Transverse colon (tissue), 4 donors: ENCODE measurements around the gene SLC23A1.
"Not testable (repeated sequence)": the region's sequence is repeated elsewhere in the genome, so short reads cannot be mapped to it uniquely, and the experiment has no call there.

ENCODE experiments used
- EP300 ChIP-seq: sonication (generic); formaldehyde crosslinking; IDR thresholded peaks from one replicate; pipeline ENCODE4 v1.6.1; 2017; ENCODE audit warnings: antibody characterized with exemption, low read depth
- POLR2A ChIP-seq: fragments of 450-650 bp; IDR thresholded peaks from one replicate; pipeline ENCODE4 v1.6.1; 2016; ENCODE audit warnings: antibody characterized with exemption, mild to moderate bottlenecking, moderate library complexity
- POLR2AphosphoS5 ChIP-seq, 3 donors: sonication (generic); formaldehyde crosslinking; IDR thresholded peaks; one replicate each; pipeline ENCODE4 v1.6.1; 2016; ENCODE audit warnings: antibody characterized with exemption in 3 of 3
- TF ChIP-seq, protein P1 (sequence below), 5 experiments: fragments of 200-600 bp in 3 of 5; fragments of 450-650 bp in 2 of 5; sonication (generic) in 3 of 5; IDR thresholded peaks; 1 replicate in 2 of 5; 2 replicates in 3 of 5; pipeline ENCODE4 v1.5.1; 2016 to 2017; ENCODE audit warnings: antibody characterized with exemption in 5 of 5, inconsistent platforms in 3 of 5, mild to moderate bottlenecking in 2 of 5, moderate library complexity in 1 of 5

DNA sequence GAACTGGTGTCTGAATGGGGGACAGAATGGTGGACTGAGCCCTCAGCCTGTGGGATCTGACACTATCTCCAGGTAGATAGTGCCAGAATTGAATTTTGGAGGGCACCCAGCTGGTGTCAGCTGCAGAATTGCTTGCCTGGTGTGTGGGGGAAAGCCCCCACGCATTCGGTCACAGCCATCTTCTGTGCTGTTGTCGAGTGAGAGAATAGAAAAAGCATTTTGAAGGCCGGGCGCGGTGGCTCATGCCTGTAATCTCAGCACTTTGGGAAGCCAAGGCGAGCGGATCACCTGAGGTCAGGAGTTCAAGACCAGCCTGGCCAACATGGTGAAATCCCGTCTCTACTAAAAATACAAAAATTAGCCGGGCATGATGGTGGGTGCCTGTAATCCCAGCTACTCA, 3.9 kb upstream of the SLC23A1 start:
- TF ChIP-seq, protein P1, sequence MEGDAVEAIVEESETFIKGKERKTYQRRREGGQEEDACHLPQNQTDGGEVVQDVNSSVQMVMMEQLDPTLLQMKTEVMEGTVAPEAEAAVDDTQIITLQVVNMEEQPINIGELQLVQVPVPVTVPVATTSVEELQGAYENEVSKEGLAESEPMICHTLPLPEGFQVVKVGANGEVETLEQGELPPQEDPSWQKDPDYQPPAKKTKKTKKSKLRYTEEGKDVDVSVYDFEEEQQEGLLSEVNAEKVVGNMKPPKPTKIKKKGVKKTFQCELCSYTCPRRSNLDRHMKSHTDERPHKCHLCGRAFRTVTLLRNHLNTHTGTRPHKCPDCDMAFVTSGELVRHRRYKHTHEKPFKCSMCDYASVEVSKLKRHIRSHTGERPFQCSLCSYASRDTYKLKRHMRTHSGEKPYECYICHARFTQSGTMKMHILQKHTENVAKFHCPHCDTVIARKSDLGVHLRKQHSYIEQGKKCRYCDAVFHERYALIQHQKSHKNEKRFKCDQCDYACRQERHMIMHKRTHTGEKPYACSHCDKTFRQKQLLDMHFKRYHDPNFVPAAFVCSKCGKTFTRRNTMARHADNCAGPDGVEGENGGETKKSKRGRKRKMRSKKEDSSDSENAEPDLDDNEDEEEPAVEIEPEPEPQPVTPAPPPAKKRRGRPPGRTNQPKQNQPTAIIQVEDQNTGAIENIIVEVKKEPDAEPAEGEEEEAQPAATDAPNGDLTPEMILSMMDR (IDR thresholded peaks at IDR 0.05), result not testable (repeated sequence)
- TF ChIP-seq POLR2A; POLR2AphosphoS5 (IDR thresholded peaks at IDR 0.05); EP300: not testable (repeated sequence)
